ENCODE measurements around the gene METTL21C.

DNA sequence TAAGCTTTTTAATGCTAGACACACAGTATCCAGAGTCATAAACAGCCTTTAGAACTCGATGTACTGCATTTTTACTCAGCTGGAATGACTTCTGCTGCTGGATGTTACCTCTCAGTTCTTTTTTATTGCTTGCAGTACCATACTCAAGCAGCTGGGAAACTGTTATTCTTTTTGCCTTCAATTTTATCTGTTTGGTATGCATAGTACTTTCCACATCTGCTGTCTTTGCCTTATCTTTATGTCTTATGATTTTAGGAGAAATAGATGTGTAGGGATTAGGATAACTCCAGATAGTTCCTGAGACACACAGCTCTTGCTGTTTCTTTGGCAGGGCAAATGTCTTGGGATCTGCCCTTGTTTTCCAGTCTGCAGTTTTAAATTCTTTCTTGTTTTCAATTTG lies 47.3 kb upstream of the METTL21C start:
- TF ChIP-seq, protein P1, sequence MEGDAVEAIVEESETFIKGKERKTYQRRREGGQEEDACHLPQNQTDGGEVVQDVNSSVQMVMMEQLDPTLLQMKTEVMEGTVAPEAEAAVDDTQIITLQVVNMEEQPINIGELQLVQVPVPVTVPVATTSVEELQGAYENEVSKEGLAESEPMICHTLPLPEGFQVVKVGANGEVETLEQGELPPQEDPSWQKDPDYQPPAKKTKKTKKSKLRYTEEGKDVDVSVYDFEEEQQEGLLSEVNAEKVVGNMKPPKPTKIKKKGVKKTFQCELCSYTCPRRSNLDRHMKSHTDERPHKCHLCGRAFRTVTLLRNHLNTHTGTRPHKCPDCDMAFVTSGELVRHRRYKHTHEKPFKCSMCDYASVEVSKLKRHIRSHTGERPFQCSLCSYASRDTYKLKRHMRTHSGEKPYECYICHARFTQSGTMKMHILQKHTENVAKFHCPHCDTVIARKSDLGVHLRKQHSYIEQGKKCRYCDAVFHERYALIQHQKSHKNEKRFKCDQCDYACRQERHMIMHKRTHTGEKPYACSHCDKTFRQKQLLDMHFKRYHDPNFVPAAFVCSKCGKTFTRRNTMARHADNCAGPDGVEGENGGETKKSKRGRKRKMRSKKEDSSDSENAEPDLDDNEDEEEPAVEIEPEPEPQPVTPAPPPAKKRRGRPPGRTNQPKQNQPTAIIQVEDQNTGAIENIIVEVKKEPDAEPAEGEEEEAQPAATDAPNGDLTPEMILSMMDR (IDR thresholded peaks at IDR 0.05; ENCODE audit: insufficient read depth, low read length, poor library complexity, severe bottlenecking) = no peak
- TF ChIP-seq EZH2phosphoT487 (conservative IDR thresholded peaks at IDR 0.05; ENCODE audit: low read length) = no peak

Measured in SU-DHL-6 (cell line).